ENCODE data around the gene INPP5B. TPM values are rescaled to one million over a fixed set of nuclear protein-coding genes. Genes with fewer than 3 reads are reported as not detected.

Gene INPP5B
- total and polyA plus RNA-seq, 2 donors from 2014 or later, result 8.4 to 32.9 TPM

- H3K27me3 ChIP-seq (ENCODE audit: control insufficient read depth, insufficient read depth, low read length), result no peaks in the 10 kb centered on the region
- H3K9ac ChIP-seq (ENCODE audit: low read length in 3 of 3), result peak overlapping the region; percentile 93 to 98 (median 98)
- intact Hi-C loops (cut with DNase I), result no loop called here
- H3K36me3 ChIP-seq (ENCODE audit: control insufficient read depth in 2 of 3, insufficient read depth in 3 of 3, low read length in 3 of 3), result peaks cover 7 to 29% (median 12%) of the 10 kb centered on the region in 3 donors
- no peaks in the 10 kb centered on the region for H3K9me3 ChIP-seq (ENCODE audit: control insufficient read depth in 2 of 3, insufficient read depth in 1 of 3, low read length in 3 of 3)
- DNase-seq (peak in 2 of 5 donors; percentile 38 to 78), FAIRE-seq (no peak)
- H3K4me3 ChIP-seq (ENCODE audit: low read length in 3 of 3), result peak overlapping the region; percentile 97 to 100 (median 99)
- TF ChIP-seq CTCF (IDR thresholded peaks at IDR 0.05; ENCODE audit: borderline replicate concordance, extremely low read depth, insufficient read depth), result no peak
- H3K4me1 ChIP-seq (ENCODE audit: control insufficient read depth in 2 of 3, insufficient read depth in 2 of 3, low read depth in 1 of 3, low read length in 3 of 3), result peaks cover 0 to 5% (median 0%) of the 10 kb centered on the region in 3 donors
- peak overlapping the region; percentile 37 to 75 for H3K27ac ChIP-seq (ENCODE audit: low read depth in 2 of 2, low read length in 2 of 2)
Observed at GRCh38 chr1:37989361-37989930, 42.6 kb upstream of the INPP5B start.

GRCh38 chr1:37987679-37988078 lies 40.8 kb upstream of the INPP5B start:
- Histone ChIP-seq H3K27ac (ENCODE audit: low read depth in 2 of 2, low read length in 2 of 2) (no peak overlapping the region), H3K36me3 (ENCODE audit: control insufficient read depth in 2 of 3, insufficient read depth in 3 of 3, low read length in 3 of 3) (peaks cover 10 to 38% (median 16%) of the 10 kb centered on the region in 3 donors), H3K27me3 (ENCODE audit: control insufficient read depth, insufficient read depth, low read length) (no peaks in the 10 kb centered on the region), H3K9me3 (ENCODE audit: control insufficient read depth in 2 of 3, insufficient read depth in 1 of 3, low read length in 3 of 3) (no peaks in the 10 kb centered on the region), H3K4me3 (ENCODE audit: low read length in 3 of 3) (no peak overlapping the region), H3K4me1 (ENCODE audit: control insufficient read depth in 2 of 3, insufficient read depth in 2 of 3, low read depth in 1 of 3, low read length in 3 of 3) (peaks cover 0 to 5% (median 0%) of the 10 kb centered on the region in 3 donors), H3K9ac (ENCODE audit: low read length in 3 of 3) (no peak overlapping the region)
- TF ChIP-seq CTCF (IDR thresholded peaks at IDR 0.05; ENCODE audit: borderline replicate concordance, extremely low read depth, insufficient read depth), result no peak
- DNase-seq (no peak), FAIRE-seq (no peak)
- intact Hi-C loops (cut with DNase I), result no loop called here

GRCh38 chr1:37983546-37983945 lies 36.7 kb upstream of the INPP5B start:
- Histone ChIP-seq H3K9ac (ENCODE audit: low read length in 3 of 3) (no peak overlapping the region), H3K4me1 (ENCODE audit: control insufficient read depth in 2 of 3, insufficient read depth in 2 of 3, low read depth in 1 of 3, low read length in 3 of 3) (peaks cover 0 to 2% (median 0%) of the 10 kb centered on the region in 3 donors), H3K27ac (ENCODE audit: low read depth in 2 of 2, low read length in 2 of 2) (no peak overlapping the region), H3K9me3 (ENCODE audit: control insufficient read depth in 2 of 3, insufficient read depth in 1 of 3, low read length in 3 of 3) (no peaks in the 10 kb centered on the region), H3K27me3 (ENCODE audit: control insufficient read depth, insufficient read depth, low read length) (no peaks in the 10 kb centered on the region), H3K4me3 (ENCODE audit: low read length in 3 of 3) (no peak overlapping the region), H3K36me3 (ENCODE audit: control insufficient read depth in 2 of 3, insufficient read depth in 3 of 3, low read length in 3 of 3) (peaks cover 19 to 71% (median 39%) of the 10 kb centered on the region in 3 donors)
- no peak for TF ChIP-seq CTCF (IDR thresholded peaks at IDR 0.05; ENCODE audit: borderline replicate concordance, extremely low read depth, insufficient read depth)
- FAIRE-seq (no peak), DNase-seq (no peak)
- intact Hi-C loops (cut with DNase I), result no loop called here

All from kidney (tissue), 14 donors.